Measurements from ENCODE around the gene NPEPL1. TPM values are rescaled to one million over a fixed set of nuclear protein-coding genes. Genes with fewer than 3 reads are reported as not detected.

Gene NPEPL1
- total RNA-seq, 1 experiment from 2014 or later: 31.1 TPM

DNA sequence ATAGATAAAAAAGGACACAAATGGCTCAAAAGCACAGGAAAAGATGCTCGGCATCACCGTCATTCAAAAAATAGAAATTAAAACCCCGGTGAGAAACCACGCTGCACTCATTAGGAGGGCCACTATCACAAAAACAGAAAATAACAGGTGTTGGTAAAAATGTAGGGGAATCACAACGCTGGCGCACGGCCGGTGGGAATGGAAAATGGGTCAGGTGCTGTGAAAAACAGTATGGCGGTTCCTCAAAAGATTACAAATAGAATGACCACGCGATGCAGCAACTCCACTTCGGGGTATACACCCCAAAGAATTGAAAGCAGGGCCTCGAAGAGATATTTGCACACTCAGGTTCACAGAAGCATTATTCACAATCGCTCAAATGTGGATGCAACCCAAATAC, 28.3 kb downstream of the NPEPL1 start:
- no peak overlapping the region for H2AK5ac ChIP-seq (ENCODE audit: insufficient read length, low read length)
- H4K8ac ChIP-seq (replicated peaks; ENCODE audit: insufficient read length, low read depth, low read length): no peak overlapping the region
- Mint-ChIP-seq H3K27ac (no peak overlapping the region; a peak in 1 of 7 replicates), H3K4me1 (peaks cover 5 to 18% of the 10 kb centered on the region in 2 experiments; a peak in 3 of 4 replicates), H3K36me3 (ENCODE audit: insufficient read depth in 1 of 3, low read depth in 3 of 3) (peaks cover 0 to 10% (median 0%) of the 10 kb centered on the region in 3 experiments; a peak in 2 of 7 replicates), H3K9me3 (peaks cover 4 to 6% of the 10 kb centered on the region in 2 experiments; a peak in 3 of 5 replicates), H3K27me3 (ENCODE audit: low read depth) (peaks cover 20% of the 10 kb centered on the region), H3K4me3 (no peak overlapping the region)
- no peaks in the 10 kb centered on the region for H3K9me3 ChIP-seq (ENCODE audit: control insufficient read depth, low read depth, low read length)
- H3K79me2 ChIP-seq (ENCODE audit: insufficient read depth, low read length): no peaks in the 10 kb centered on the region
- WGBS (ENCODE audit: extremely low coverage, insufficient read length, low lambda C conversion rate): no CpG with 5 or more reads among the region's 14 CpGs
- H3K27me3 ChIP-seq (ENCODE audit: insufficient read depth, low read length): no peaks in the 10 kb centered on the region
- H3K4me2 ChIP-seq (ENCODE audit: insufficient read depth, insufficient read length, low read length): no peak overlapping the region
- H2BK20ac ChIP-seq (ENCODE audit: low read depth, low read length, poor library complexity, severe bottlenecking): no peak overlapping the region
- no peak overlapping the region for H3T11ph ChIP-seq (ENCODE audit: low read length)
- no peak overlapping the region for H4K91ac ChIP-seq (ENCODE audit: insufficient read length, low read depth, low read length)
- H3K23me2 ChIP-seq (ENCODE audit: insufficient read length, low read depth, low read length, poor library complexity, severe bottlenecking): no peaks in the 10 kb centered on the region
- no peak overlapping the region for H2BK15ac ChIP-seq (ENCODE audit: low read depth, low read length)
- H3K14ac ChIP-seq (ENCODE audit: insufficient read depth, low read length): no peak overlapping the region
- H3K79me1 ChIP-seq (ENCODE audit: insufficient read depth, low read depth, low read length, poor library complexity, severe bottlenecking): no peaks in the 10 kb centered on the region
- no peak overlapping the region for H3K27ac ChIP-seq (ENCODE audit: insufficient read length, low read depth, low read length)
- no peak for DNase-seq
- no peak overlapping the region for H2BK5ac ChIP-seq (ENCODE audit: insufficient read length, low read length)
- no peak overlapping the region for H3K18ac ChIP-seq (ENCODE audit: insufficient read length, low read depth, low read length)
- H4K20me1 ChIP-seq (ENCODE audit: control insufficient read depth, insufficient read depth, insufficient read length): no peaks in the 10 kb centered on the region
- no peaks in the 10 kb centered on the region for H3K4me1 ChIP-seq (ENCODE audit: insufficient read depth, low read length)
- no peak overlapping the region for H2BK120ac ChIP-seq (ENCODE audit: low read depth, low read length, poor library complexity, severe bottlenecking)
- TF ChIP-seq, protein P1, sequence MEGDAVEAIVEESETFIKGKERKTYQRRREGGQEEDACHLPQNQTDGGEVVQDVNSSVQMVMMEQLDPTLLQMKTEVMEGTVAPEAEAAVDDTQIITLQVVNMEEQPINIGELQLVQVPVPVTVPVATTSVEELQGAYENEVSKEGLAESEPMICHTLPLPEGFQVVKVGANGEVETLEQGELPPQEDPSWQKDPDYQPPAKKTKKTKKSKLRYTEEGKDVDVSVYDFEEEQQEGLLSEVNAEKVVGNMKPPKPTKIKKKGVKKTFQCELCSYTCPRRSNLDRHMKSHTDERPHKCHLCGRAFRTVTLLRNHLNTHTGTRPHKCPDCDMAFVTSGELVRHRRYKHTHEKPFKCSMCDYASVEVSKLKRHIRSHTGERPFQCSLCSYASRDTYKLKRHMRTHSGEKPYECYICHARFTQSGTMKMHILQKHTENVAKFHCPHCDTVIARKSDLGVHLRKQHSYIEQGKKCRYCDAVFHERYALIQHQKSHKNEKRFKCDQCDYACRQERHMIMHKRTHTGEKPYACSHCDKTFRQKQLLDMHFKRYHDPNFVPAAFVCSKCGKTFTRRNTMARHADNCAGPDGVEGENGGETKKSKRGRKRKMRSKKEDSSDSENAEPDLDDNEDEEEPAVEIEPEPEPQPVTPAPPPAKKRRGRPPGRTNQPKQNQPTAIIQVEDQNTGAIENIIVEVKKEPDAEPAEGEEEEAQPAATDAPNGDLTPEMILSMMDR (conservative IDR thresholded peaks at IDR 0.05): no peak
- H3K4ac ChIP-seq (ENCODE audit: low read depth, low read length): no peak overlapping the region
- no peak overlapping the region for H3K23ac ChIP-seq (ENCODE audit: insufficient read length, low read depth, low read length)
- no peak overlapping the region for H3K56ac ChIP-seq (ENCODE audit: insufficient read length, low read depth, low read length)
- H2BK12ac ChIP-seq (ENCODE audit: insufficient read length, low read depth, low read length): no peak overlapping the region
- H3K9ac ChIP-seq (ENCODE audit: extremely low read depth, insufficient read length, low read length): no peak overlapping the region
- H4K5ac ChIP-seq (ENCODE audit: insufficient read length, low read depth, low read length): no peak overlapping the region
- H2AFZ ChIP-seq (ENCODE audit: low read length): no peak overlapping the region

All from H9 (cell line).